Peyer's patch (tissue), 4 donors: Measurements from ENCODE around the gene BCR.

Source experiments
- CTCF ChIP-seq, 6 experiments: fragments of 450-650 bp in 4 of 6; fragments of 200-600 bp in 2 of 6; sonication (generic) in 1 of 6; IDR thresholded peaks; one replicate each; pipeline ENCODE4 v1.5.1; 2017 to 2019; ENCODE audit warnings: antibody characterized with exemption in 6 of 6, mild to moderate bottlenecking in 3 of 6, moderate library complexity in 1 of 6
- POLR2A ChIP-seq, 2 donors: fragments of 450-650 bp; IDR thresholded peaks; one replicate each; pipeline ENCODE4 v1.5.1; 2017; ENCODE audit warnings: antibody characterized with exemption in 2 of 2, mild to moderate bottlenecking in 2 of 2, moderate library complexity in 2 of 2

GRCh38 chr22:23168391-23169042 lies 11.8 kb upstream of the BCR start:
- TF ChIP-seq CTCF (IDR thresholded peaks at IDR 0.05) (no peak), POLR2A (IDR thresholded peaks at IDR 0.05) (no peak)
